ENCODE data around the gene ZNF580.

ZNF580 gene

GRCh38 chr19:55642153-55643002 is 1.6 kb downstream of the ZNF580 start:
- TF ChIP-seq CTCF (IDR thresholded peaks at IDR 0.05; ENCODE audit: borderline replicate concordance, insufficient read depth, low read depth, low read length), result no peak
- peak overlapping the region; percentile 80 for H3K4me3 ChIP-seq (ENCODE audit: low read depth, low read length)

GRCh38 chr19:55643003-55643886 is 2.4 kb downstream of the ZNF580 start, which contains the start of gene ZNF581:
TSS of gene ZNF581 (plus strand) at chr19:55643649. CDS start at chr19:55644572, 923 bp downstream.
- TF ChIP-seq CTCF (IDR thresholded peaks at IDR 0.05; ENCODE audit: borderline replicate concordance, insufficient read depth, low read depth, low read length), result no peak
- peak within 1 kb of the TSS; percentile 80 for H3K4me3 ChIP-seq (ENCODE audit: low read depth, low read length)

- TF ChIP-seq CTCF (IDR thresholded peaks at IDR 0.05; ENCODE audit: borderline replicate concordance, insufficient read depth, low read depth, low read length), result no peak
- H3K4me3 ChIP-seq (ENCODE audit: low read depth, low read length), result peak overlapping the region; percentile 80
Observed at GRCh38 chr19:55643887-55644176, 3.0 kb downstream of the ZNF580 start.

GRCh38 chr19:55644191-55644833 is 3.5 kb downstream of the ZNF580 start:
- peak overlapping the region; percentile 80 for H3K4me3 ChIP-seq (ENCODE audit: low read depth, low read length)
- TF ChIP-seq CTCF (IDR thresholded peaks at IDR 0.05; ENCODE audit: borderline replicate concordance, insufficient read depth, low read depth, low read length), result no peak

- peak overlapping the region; percentile 80 for H3K4me3 ChIP-seq (ENCODE audit: low read depth, low read length)
- no peak for TF ChIP-seq CTCF (IDR thresholded peaks at IDR 0.05; ENCODE audit: borderline replicate concordance, insufficient read depth, low read depth, low read length)
Observed at GRCh38 chr19:55644842-55645511, 4.2 kb downstream of the ZNF580 start.

GRCh38 chr19:55645512-55645881 is 4.7 kb downstream of the ZNF580 start:
- no peak for TF ChIP-seq CTCF (IDR thresholded peaks at IDR 0.05; ENCODE audit: borderline replicate concordance, insufficient read depth, low read depth, low read length)
- H3K4me3 ChIP-seq (ENCODE audit: low read depth, low read length), result peak overlapping the region; percentile 80
